Panc1 (cell line): Measurements from ENCODE around the gene THSD7B.

ENCODE experiments used
- POLR2AphosphoS5 ChIP-seq: IDR thresholded peaks from 2 replicates; pipeline ENCODE4 v1.6.1; 2012; ENCODE audit warnings: mild to moderate bottlenecking, low read depth, low read length, moderate library complexity
- SIN3A ChIP-seq: IDR thresholded peaks from 2 replicates; pipeline ENCODE4 v1.6.1; 2012; ENCODE audit warnings: low read depth, mild to moderate bottlenecking, low read length, moderate library complexity, borderline replicate concordance; ENCODE audit not compliant: insufficient read depth
- TF ChIP-seq, protein P1 (sequence below), 2 experiments: IDR thresholded peaks; 2 replicates each; pipeline ENCODE4 v1.6.1; 2011 to 2012; ENCODE audit warnings: low read depth in 2 of 2, control low read depth in 1 of 2, low read length in 1 of 2, mild to moderate bottlenecking in 1 of 2, moderate library complexity in 1 of 2; ENCODE audit not compliant: insufficient read depth in 1 of 2
- TF ChIP-seq, protein P2 (sequence below): fragments of 450-650 bp; IDR thresholded peaks from 2 replicates; pipeline ENCODE4 v1.5.1; 2017; ENCODE audit warnings: mild to moderate bottlenecking

DNA sequence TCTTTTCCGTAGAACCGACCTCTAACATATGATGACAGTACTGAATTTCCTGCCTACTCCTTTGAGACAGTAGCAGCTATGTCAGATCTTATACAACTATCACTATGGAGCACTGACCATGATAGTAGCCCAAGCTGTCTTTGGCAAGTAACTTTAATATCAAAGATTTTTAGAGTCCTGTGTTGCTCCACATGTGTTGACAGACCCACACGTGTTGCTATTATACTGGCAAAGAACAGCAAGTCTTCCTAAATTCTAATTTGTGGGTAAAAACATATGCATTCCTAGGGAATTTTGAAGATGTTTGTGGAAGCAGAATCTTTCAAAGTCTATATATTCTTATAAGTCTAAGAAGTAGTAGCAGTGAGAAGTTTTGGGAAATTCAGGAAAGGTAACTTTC, 953.4 kb downstream of the THSD7B start:
- TF ChIP-seq, protein P1, sequence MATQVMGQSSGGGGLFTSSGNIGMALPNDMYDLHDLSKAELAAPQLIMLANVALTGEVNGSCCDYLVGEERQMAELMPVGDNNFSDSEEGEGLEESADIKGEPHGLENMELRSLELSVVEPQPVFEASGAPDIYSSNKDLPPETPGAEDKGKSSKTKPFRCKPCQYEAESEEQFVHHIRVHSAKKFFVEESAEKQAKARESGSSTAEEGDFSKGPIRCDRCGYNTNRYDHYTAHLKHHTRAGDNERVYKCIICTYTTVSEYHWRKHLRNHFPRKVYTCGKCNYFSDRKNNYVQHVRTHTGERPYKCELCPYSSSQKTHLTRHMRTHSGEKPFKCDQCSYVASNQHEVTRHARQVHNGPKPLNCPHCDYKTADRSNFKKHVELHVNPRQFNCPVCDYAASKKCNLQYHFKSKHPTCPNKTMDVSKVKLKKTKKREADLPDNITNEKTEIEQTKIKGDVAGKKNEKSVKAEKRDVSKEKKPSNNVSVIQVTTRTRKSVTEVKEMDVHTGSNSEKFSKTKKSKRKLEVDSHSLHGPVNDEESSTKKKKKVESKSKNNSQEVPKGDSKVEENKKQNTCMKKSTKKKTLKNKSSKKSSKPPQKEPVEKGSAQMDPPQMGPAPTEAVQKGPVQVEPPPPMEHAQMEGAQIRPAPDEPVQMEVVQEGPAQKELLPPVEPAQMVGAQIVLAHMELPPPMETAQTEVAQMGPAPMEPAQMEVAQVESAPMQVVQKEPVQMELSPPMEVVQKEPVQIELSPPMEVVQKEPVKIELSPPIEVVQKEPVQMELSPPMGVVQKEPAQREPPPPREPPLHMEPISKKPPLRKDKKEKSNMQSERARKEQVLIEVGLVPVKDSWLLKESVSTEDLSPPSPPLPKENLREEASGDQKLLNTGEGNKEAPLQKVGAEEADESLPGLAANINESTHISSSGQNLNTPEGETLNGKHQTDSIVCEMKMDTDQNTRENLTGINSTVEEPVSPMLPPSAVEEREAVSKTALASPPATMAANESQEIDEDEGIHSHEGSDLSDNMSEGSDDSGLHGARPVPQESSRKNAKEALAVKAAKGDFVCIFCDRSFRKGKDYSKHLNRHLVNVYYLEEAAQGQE (IDR thresholded peaks at IDR 0.05; ENCODE audit: insufficient read depth in 1 of 2, low read depth in 2 of 2, low read length in 1 of 2) = no peak
- TF ChIP-seq, protein P2, sequence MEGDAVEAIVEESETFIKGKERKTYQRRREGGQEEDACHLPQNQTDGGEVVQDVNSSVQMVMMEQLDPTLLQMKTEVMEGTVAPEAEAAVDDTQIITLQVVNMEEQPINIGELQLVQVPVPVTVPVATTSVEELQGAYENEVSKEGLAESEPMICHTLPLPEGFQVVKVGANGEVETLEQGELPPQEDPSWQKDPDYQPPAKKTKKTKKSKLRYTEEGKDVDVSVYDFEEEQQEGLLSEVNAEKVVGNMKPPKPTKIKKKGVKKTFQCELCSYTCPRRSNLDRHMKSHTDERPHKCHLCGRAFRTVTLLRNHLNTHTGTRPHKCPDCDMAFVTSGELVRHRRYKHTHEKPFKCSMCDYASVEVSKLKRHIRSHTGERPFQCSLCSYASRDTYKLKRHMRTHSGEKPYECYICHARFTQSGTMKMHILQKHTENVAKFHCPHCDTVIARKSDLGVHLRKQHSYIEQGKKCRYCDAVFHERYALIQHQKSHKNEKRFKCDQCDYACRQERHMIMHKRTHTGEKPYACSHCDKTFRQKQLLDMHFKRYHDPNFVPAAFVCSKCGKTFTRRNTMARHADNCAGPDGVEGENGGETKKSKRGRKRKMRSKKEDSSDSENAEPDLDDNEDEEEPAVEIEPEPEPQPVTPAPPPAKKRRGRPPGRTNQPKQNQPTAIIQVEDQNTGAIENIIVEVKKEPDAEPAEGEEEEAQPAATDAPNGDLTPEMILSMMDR = no peak
- TF ChIP-seq POLR2AphosphoS5 (no peak), SIN3A (no peak)
